GM12878 (cell line): ENCODE results near the gene ARHGEF7. TPM values are rescaled to one million over a fixed set of nuclear protein-coding genes. Genes with fewer than 3 reads are reported as not detected.

Experiments used
- ATAC-seq: fragments of 200-7000 bp; cut with Tn5 transposase; 3 replicates; pipeline ENCODE4 v1.9.1; 2020; ENCODE audit warnings: mild to moderate bottlenecking, moderate library complexity
- BruUV-seq: library from RNA; stranded (reverse); fragments of 400-500 nt; replicated peaks from 2 replicates; lab custom pipeline; 2021; lab: Mats Ljungman, UMichigan
- CTCF ChIA-PET: fragments of 300-600 bp; sonication (Branson Sonifier 250); formaldehyde crosslinking; extraction: SDS; loops from one replicate; lab custom pipeline; 2021; ENCODE audit warnings: inconsistent platforms; lab: Yijun Ruan, JAX
- POLR2A ChIA-PET: fragments of 350-600 bp; formaldehyde crosslinking; extraction: SDS; loops from one replicate; lab custom pipeline; 2021; ENCODE audit warnings: inconsistent platforms; lab: Charles Lee
- RAD21 ChIA-PET: fragments of 300-600 bp; sonication (Branson Sonifier 250); formaldehyde crosslinking; loops from one replicate; lab custom pipeline; 2023; ENCODE audit warnings: antibody characterized with exemption; ENCODE audit not compliant: unreplicated experiment; lab: Charles Lee
- SMC1A ChIA-PET: fragments of 300-600 bp; sonication (Branson Sonifier 250); formaldehyde crosslinking; loops from one replicate; lab custom pipeline; 2023; ENCODE audit not compliant: unreplicated experiment, uncharacterized antibody; lab: Charles Lee
- DNase-seq: peaks from one replicate; pipeline ENCODE4 v3.0.0-alpha.2; 2011; ENCODE audit warnings: low read depth, low spot score
- FAIRE-seq: peaks from 3 replicates; lab custom pipeline; 2011; peaks lifted over from hg19 to GRCh38; lab: Jason Lieb, UNC
- H2AFZ ChIP-seq: 2 replicates; pipeline ENCODE4 v1.6.0; 2011; ENCODE audit warnings: low read depth, low read length, control low read depth; ENCODE audit not compliant: control insufficient read depth
- H3K27ac ChIP-seq: 2 replicates; pipeline ENCODE4 v1.5.1; 2011; ENCODE audit warnings: control low read depth; ENCODE audit not compliant: control insufficient read depth, insufficient read depth
- H3K27me3 ChIP-seq, 2 experiments: replicated peaks in 1 of 2; 2 replicates each; pipeline versions ENCODE4 v1.6.0 to v1.6.1; 2011; ENCODE audit warnings: low read length in 1 of 2; ENCODE audit not compliant: control insufficient read depth in 2 of 2, insufficient read depth in 2 of 2
- H3K36me3 ChIP-seq, 2 experiments: 2 replicates each; pipeline ENCODE4 v1.5.1; 2011; ENCODE audit warnings: low read length in 1 of 2; ENCODE audit not compliant: control insufficient read depth in 2 of 2, insufficient read depth in 2 of 2
- H3K4me1 ChIP-seq: 2 replicates; pipeline ENCODE4 v1.6.1; 2011; ENCODE audit warnings: mild to moderate bottlenecking, low read length, moderate library complexity, mixed read lengths; ENCODE audit not compliant: control insufficient read depth, insufficient read depth
- H3K4me2 ChIP-seq: 2 replicates; pipeline ENCODE4 v1.6.0; 2011; ENCODE audit warnings: control low read depth; ENCODE audit not compliant: control insufficient read depth, insufficient read depth
- H3K4me3 ChIP-seq: fragments of 200-600 bp; sonication (generic); 2 replicates; pipeline ENCODE4 v1.5.1; 2016
- H3K79me2 ChIP-seq: 2 replicates; pipeline ENCODE4 v1.6.0; 2011; ENCODE audit warnings: low read length; ENCODE audit not compliant: control insufficient read depth, insufficient read depth
- H3K9ac ChIP-seq: 2 replicates; pipeline ENCODE4 v1.8.0; 2011; ENCODE audit warnings: low read length, control low read depth, mixed read lengths; ENCODE audit not compliant: control insufficient read depth, insufficient read depth
- H3K9me3 ChIP-seq: replicated peaks from 3 replicates; pipeline ENCODE4 v1.5.1; 2011; ENCODE audit warnings: mild to moderate bottlenecking, low read length; ENCODE audit not compliant: control insufficient read depth, insufficient read depth
- H4K20me1 ChIP-seq: 2 replicates; pipeline ENCODE4 v1.6.0; 2011; ENCODE audit not compliant: control insufficient read depth, insufficient read depth
- CEBPZ ChIP-seq: fragments of 150-350 bp; IDR thresholded peaks from 2 replicates; pipeline ENCODE4 v1.6.1; 2016; ENCODE audit warnings: low read depth, low read length
- JUNB ChIP-seq: IDR thresholded peaks from 2 replicates; pipeline ENCODE4 v1.6.1; 2016; ENCODE audit warnings: antibody characterized with exemption, mild to moderate bottlenecking
- KLF5 ChIP-seq: fragments of 450-650 bp; IDR thresholded peaks from 2 replicates; pipeline ENCODE4 v1.6.1; 2014; ENCODE audit warnings: mild to moderate bottlenecking; ENCODE audit not compliant: partially characterized antibody
- NR2C1 ChIP-seq: fragments of 450-650 bp; IDR thresholded peaks from 2 replicates; pipeline ENCODE4 v1.6.1; 2017; ENCODE audit warnings: antibody characterized with exemption, mild to moderate bottlenecking, moderate library complexity
- RAD51 ChIP-seq: fragments of 450-650 bp; IDR thresholded peaks from 2 replicates; pipeline ENCODE4 v1.6.1; 2016; ENCODE audit warnings: moderate library complexity, mild to moderate bottlenecking, inconsistent platforms
- RBBP5 ChIP-seq: fragments of 200-600 bp; sonication (generic); conservative IDR thresholded peaks from 2 replicates; pipeline ENCODE4 v1.6.1; 2016
- SRF ChIP-seq, 2 experiments: IDR thresholded peaks; 2 replicates each; pipeline ENCODE4 v1.6.1; 2011; ENCODE audit warnings: low read depth in 2 of 2, low read length in 2 of 2, mild to moderate bottlenecking in 1 of 2, moderate library complexity in 1 of 2
- WGBS: methylation state at CpG from one replicate; pipeline ENCODE4 v1.1.6; 2016; ENCODE audit warnings: low lambda C conversion rate; ENCODE audit not compliant: insufficient replicate concordance, insufficient coverage; ENCODE audit errors: missing lambda C conversion rate; 5-methylcytosine and 5-hydroxymethylcytosine counted together
- in situ Hi-C: fragments of 300-500 bp; cut with MboI; formaldehyde crosslinking; loops from 9 replicates; pipeline ENCODE4 v1.14.3; 2018; ENCODE audit warnings: mixed read lengths
- intact Hi-C: fragments of 100-400 bp; cut with micrococcal nuclease; formaldehyde crosslinking; loops from one replicate; pipeline ENCODE4 v1.14.2; 2022; ENCODE audit not compliant: unreplicated experiment
- polyA plus RNA-seq, 11 experiments: library from polyadenylated mRNA; depleted of rRNA in 4 of 11; unstranded in 6 of 11; stranded (reverse) in 5 of 11; fragments of >200 nt; fragmentation: Nextera tagmentation in 4 of 11; fragmentation: Illumina TruSeq in 1 of 11; extraction: Ambion mirVana in 4 of 11; extraction: Trizol in 1 of 11; gene quantifications; 1 replicate in 1 of 11; 2 replicates in 10 of 11; pipeline versions ENCODE4 v1.2.1 to v1.2.3, GENCODE V29; 2011 to 2016; ENCODE audit warnings: inconsistent platforms in 2 of 11, missing spikeins in 2 of 11, low read depth in 1 of 11
- total RNA-seq, 4 experiments: library from RNA; depleted of rRNA in 3 of 4; stranded (reverse); fragments of >200 nt in 3 of 4; fragmentation: Illumina TruSeq in 1 of 4; extraction: Trizol in 1 of 4; gene quantifications; 2 replicates each; pipeline versions ENCODE4 v1.2.1 to v1.2.3, GENCODE V29; 2013 to 2021
- TF ChIP-seq, protein P1 (sequence below): fragments of 450-650 bp; formaldehyde crosslinking; IDR thresholded peaks from 2 replicates; pipeline ENCODE4 v1.4.0; 2020; ENCODE audit warnings: mild to moderate bottlenecking, moderate library complexity
- TF ChIP-seq, protein P2 (sequence below): fragments of 450-650 bp; IDR thresholded peaks from 2 replicates; pipeline ENCODE4 v1.6.1; 2018; ENCODE audit warnings: borderline replicate concordance, mild to moderate bottlenecking; ENCODE audit not compliant: partially characterized antibody
- TF ChIP-seq, protein P3 (sequence below): IDR thresholded peaks from 2 replicates; pipeline ENCODE4 v1.6.1; 2012; ENCODE audit warnings: low read depth, low read length, improper control_type of control experiment

Gene ARHGEF7
- total and polyA plus RNA-seq, 10 of the 15 experiments (the other 5 are each of a cell fraction or from before 2014, with no cell fraction given): 4.7 to 65.5 (median 36.6) TPM

- Histone ChIP-seq H2AFZ (no peak overlapping the region), H3K4me2 (no peak overlapping the region), H3K79me2 (no peaks in the 10 kb centered on the region), H4K20me1 (no peaks in the 10 kb centered on the region), H3K9me3 (no peaks in the 10 kb centered on the region), H3K27me3 (no peaks in the 10 kb centered on the region), H3K4me3 (no peak overlapping the region), H3K9ac (no peak overlapping the region), H3K27ac (no peak overlapping the region), H3K4me1 (no peaks in the 10 kb centered on the region), H3K36me3 (peaks cover 0 to 3% of the 10 kb centered on the region in 2 experiments; a peak in 3 of 4 replicates)
- DNase-seq (no peak), FAIRE-seq (no peak), ATAC-seq (no peak)
- WGBS: 94% methylated on average over 29 of the region's 29 CpGs
- POLR2A ChIA-PET: no interaction called here
- SMC1A ChIA-PET: no interaction called here
- no TSS peak for BruUV-seq
- CTCF ChIA-PET: no interaction called here
- in situ Hi-C loops: no loop called here
- RAD21 ChIA-PET: no interaction called here
- intact Hi-C loops: no loop called here
- TF ChIP-seq NR2C1 (no peak), JUNB (no peak), KLF5 (no peak), RAD51 (no peak), CEBPZ (no peak), SRF (IDR thresholded peaks at IDR 0.05; ENCODE audit: low read depth in 2 of 2, low read length in 2 of 2) (no peak), RBBP5 (no peak)
- TF ChIP-seq, protein P1, sequence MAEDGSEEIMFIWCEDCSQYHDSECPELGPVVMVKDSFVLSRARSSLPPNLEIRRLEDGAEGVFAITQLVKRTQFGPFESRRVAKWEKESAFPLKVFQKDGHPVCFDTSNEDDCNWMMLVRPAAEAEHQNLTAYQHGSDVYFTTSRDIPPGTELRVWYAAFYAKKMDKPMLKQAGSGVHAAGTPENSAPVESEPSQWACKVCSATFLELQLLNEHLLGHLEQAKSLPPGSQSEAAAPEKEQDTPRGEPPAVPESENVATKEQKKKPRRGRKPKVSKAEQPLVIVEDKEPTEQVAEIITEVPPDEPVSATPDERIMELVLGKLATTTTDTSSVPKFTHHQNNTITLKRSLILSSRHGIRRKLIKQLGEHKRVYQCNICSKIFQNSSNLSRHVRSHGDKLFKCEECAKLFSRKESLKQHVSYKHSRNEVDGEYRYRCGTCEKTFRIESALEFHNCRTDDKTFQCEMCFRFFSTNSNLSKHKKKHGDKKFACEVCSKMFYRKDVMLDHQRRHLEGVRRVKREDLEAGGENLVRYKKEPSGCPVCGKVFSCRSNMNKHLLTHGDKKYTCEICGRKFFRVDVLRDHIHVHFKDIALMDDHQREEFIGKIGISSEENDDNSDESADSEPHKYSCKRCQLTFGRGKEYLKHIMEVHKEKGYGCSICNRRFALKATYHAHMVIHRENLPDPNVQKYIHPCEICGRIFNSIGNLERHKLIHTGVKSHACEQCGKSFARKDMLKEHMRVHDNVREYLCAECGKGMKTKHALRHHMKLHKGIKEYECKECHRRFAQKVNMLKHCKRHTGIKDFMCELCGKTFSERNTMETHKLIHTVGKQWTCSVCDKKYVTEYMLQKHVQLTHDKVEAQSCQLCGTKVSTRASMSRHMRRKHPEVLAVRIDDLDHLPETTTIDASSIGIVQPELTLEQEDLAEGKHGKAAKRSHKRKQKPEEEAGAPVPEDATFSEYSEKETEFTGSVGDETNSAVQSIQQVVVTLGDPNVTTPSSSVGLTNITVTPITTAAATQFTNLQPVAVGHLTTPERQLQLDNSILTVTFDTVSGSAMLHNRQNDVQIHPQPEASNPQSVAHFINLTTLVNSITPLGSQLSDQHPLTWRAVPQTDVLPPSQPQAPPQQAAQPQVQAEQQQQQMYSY (CRISPR knock-in tag): no peak
- TF ChIP-seq, protein P2, sequence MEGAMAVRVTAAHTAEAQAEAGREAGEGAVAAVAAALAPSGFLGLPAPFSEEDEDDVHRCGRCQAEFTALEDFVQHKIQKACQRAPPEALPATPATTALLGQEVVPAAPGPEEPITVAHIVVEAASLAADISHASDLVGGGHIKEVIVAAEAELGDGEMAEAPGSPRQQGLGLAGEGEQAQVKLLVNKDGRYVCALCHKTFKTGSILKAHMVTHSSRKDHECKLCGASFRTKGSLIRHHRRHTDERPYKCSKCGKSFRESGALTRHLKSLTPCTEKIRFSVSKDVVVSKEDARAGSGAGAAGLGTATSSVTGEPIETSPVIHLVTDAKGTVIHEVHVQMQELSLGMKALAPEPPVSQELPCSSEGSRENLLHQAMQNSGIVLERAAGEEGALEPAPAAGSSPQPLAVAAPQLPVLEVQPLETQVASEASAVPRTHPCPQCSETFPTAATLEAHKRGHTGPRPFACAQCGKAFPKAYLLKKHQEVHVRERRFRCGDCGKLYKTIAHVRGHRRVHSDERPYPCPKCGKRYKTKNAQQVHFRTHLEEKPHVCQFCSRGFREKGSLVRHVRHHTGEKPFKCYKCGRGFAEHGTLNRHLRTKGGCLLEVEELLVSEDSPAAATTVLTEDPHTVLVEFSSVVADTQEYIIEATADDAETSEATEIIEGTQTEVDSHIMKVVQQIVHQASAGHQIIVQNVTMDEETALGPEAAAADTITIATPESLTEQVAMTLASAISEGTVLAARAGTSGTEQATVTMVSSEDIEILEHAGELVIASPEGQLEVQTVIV: no peak
- TF ChIP-seq, protein P3, sequence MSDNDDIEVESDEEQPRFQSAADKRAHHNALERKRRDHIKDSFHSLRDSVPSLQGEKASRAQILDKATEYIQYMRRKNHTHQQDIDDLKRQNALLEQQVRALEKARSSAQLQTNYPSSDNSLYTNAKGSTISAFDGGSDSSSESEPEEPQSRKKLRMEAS: no peak
Measured at GRCh38 chr13:111317571-111318345, 202.6 kb downstream of the ARHGEF7 start.
